Activated CD8-positive, alpha-beta T cell treated with anti-CD3 and anti-CD28 coated beads for 36 hours (primary cell): Measurements from ENCODE around the gene WWC1. TPM values are rescaled to one million over a fixed set of nuclear protein-coding genes. Genes with fewer than 3 reads are reported as not detected.

Experiments
- ATAC-seq: fragments of 200-7000 bp; cut with Tn5 transposase; one replicate; pipeline ENCODE4 v1.10.0; 2021; ENCODE audit warnings: mild to moderate bottlenecking, moderate library complexity
- CTCF ChIA-PET: fragments of 350-600 bp; sonication (Branson Sonifier 250); formaldehyde crosslinking; loops from one replicate; lab custom pipeline; 2021; ENCODE audit warnings: antibody characterized with exemption; lab: Charles Lee
- POLR2A ChIA-PET: fragments of 350-600 bp; sonication (Branson Sonifier 250); formaldehyde crosslinking; loops from one replicate; lab custom pipeline; 2021; ENCODE audit warnings: antibody characterized with exemption; lab: Charles Lee
- DNase-seq: peaks from one replicate; pipeline ENCODE4 v3.0.0-alpha.2; 2020
- H3K27ac Mint-ChIP-seq: one replicate; pipeline ENCODE4 v1.8.0; 2021; ENCODE audit warnings: mild to moderate bottlenecking, mixed read lengths
- H3K27me3 Mint-ChIP-seq: one replicate; pipeline ENCODE4 v1.8.0; 2021; ENCODE audit warnings: mixed read lengths
- H3K36me3 Mint-ChIP-seq: one replicate; pipeline ENCODE4 v1.8.0; 2021; ENCODE audit warnings: low read depth, mixed read lengths
- H3K4me1 Mint-ChIP-seq: one replicate; pipeline ENCODE4 v1.8.0; 2021; ENCODE audit warnings: low read depth, mixed read lengths
- H3K4me3 Mint-ChIP-seq: one replicate; pipeline ENCODE4 v1.8.0; 2021; ENCODE audit warnings: mild to moderate bottlenecking, moderate library complexity, mixed read lengths
- H3K9me3 Mint-ChIP-seq: one replicate; pipeline ENCODE4 v1.8.0; 2021; ENCODE audit warnings: mixed read lengths
- intact Hi-C: fragments of 100-400 bp; cut with micrococcal nuclease; formaldehyde crosslinking; loops from one replicate; pipeline ENCODE4 v1.10.0; 2022
- total RNA-seq, 2 experiments: library from RNA; stranded (reverse); gene quantifications; one replicate each; pipeline ENCODE4 v1.2.3, GENCODE V29; 2021
- TF ChIP-seq, protein P1 (sequence below): fragments of 200-600 bp; IDR thresholded peaks from one replicate; pipeline ENCODE4 v1.8.0; 2022; ENCODE audit warnings: antibody characterized with exemption, mild to moderate bottlenecking

The WWC1 gene
- total RNA-seq, 2 experiments from 2014 or later = 0.45 to 0.47 TPM

DNA sequence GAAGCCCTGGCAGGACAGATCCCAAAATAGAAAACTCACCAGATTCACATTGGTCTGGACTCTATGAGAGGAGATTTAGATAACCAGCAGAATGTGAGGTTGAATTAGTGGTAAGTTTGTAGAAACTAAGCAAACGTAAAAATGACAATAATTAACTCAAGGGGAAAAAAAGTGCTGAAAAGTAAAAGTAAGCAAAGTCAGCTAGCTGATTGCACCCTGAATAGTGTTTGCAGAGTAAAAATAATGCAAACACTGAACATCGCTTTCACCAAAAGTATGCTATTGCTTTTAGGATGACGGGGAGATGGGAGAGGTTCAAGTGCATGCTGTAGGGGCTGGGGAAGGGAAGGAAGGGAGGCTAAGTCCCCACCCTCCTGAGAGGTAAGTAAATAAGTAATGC, 102.3 kb downstream of the WWC1 start:
- H3K36me3 Mint-ChIP-seq = no peaks in the 10 kb centered on the region

DNA sequence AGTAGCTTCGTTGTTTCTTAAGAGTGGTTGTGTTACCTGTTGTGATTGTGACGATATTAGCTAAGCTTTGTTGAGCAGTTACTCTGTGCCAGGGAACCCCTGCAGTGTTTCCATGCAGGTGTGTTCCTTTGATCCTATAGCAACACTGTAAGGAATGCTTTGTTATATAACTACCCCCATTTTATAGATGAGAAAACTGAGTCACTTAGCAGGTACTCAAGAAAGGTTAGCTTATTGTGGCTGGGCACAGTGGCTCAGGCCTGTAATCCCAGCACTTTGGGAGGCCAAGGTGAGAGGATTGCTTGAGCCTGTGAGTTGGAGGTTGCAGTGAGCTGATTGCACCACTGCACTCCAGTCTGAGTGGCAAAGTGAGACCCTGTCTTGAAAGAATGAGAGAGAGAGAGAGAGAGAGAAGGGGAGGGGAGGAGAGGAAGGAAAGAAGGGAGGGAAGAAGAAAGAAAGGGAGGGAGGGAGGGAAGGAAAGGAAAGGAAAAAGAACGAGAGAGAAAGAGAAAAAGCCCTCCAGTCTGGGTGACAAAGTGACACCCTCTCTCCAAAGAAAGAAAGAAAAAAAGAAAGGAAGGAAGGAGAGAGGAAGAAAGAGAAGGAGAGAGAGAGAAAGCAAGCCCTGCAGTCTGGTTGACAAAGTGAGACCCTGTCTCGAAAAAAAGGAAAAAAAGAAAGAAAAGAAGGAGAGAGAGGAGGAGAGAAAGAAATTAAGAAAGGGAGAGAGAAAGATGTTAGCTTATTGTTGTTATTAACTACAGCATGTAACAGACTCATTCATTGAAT, 109.2 kb downstream of the WWC1 start:
- ATAC-seq = no peak
- no peaks in the 10 kb centered on the region for H3K36me3 Mint-ChIP-seq
- H3K27me3 Mint-ChIP-seq = peaks cover 16% of the 10 kb centered on the region
- POLR2A ChIA-PET = no interaction called here
- TF ChIP-seq, protein P1, sequence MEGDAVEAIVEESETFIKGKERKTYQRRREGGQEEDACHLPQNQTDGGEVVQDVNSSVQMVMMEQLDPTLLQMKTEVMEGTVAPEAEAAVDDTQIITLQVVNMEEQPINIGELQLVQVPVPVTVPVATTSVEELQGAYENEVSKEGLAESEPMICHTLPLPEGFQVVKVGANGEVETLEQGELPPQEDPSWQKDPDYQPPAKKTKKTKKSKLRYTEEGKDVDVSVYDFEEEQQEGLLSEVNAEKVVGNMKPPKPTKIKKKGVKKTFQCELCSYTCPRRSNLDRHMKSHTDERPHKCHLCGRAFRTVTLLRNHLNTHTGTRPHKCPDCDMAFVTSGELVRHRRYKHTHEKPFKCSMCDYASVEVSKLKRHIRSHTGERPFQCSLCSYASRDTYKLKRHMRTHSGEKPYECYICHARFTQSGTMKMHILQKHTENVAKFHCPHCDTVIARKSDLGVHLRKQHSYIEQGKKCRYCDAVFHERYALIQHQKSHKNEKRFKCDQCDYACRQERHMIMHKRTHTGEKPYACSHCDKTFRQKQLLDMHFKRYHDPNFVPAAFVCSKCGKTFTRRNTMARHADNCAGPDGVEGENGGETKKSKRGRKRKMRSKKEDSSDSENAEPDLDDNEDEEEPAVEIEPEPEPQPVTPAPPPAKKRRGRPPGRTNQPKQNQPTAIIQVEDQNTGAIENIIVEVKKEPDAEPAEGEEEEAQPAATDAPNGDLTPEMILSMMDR = no peak
- H3K4me3 Mint-ChIP-seq = no peak overlapping the region
- H3K9me3 Mint-ChIP-seq = no peaks in the 10 kb centered on the region
- DNase-seq = no peak
- intact Hi-C loops = no loop called here
- H3K4me1 Mint-ChIP-seq = no peaks in the 10 kb centered on the region
- CTCF ChIA-PET = no interaction called here
- no peak overlapping the region for H3K27ac Mint-ChIP-seq

More for the DNA sequence above, 102.3 kb downstream of the WWC1 start:
- Mint-ChIP-seq H3K27me3 (peaks cover 8% of the 10 kb centered on the region), H3K4me3 (no peak overlapping the region), H3K9me3 (peaks cover 10% of the 10 kb centered on the region), H3K27ac (no peak overlapping the region), H3K4me1 (no peaks in the 10 kb centered on the region)
- TF ChIP-seq, protein P1 = no peak
- intact Hi-C loops = no loop called here
- DNase-seq = no peak
- no peak for ATAC-seq
- ChIA-PET CTCF (no interaction called here), POLR2A (no interaction called here)

DNA sequence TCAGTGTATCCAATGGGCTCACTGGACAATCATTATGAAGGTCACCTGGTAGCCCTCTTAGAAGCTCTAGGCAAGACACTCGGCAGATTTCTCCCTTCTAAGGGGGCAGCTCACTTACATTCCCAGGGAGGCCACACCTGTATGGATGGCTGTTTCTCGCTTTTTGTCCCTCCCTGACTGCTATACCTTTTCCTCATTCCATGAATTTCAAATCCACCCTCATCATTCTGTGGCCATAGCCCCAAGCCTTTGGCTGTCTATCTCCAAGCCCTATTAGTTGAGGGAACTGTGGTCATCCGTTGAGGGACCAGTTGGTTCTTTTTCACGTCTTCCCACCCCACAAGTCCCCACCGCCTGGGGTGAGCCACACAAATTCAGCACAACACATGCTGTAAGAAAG, 109.8 kb downstream of the WWC1 start:
- ATAC-seq = no peak
- ChIA-PET POLR2A (no interaction called here), CTCF (no interaction called here)
- Mint-ChIP-seq H3K4me1 (no peaks in the 10 kb centered on the region), H3K27ac (no peak overlapping the region), H3K36me3 (no peaks in the 10 kb centered on the region), H3K4me3 (no peak overlapping the region), H3K27me3 (peaks cover 18% of the 10 kb centered on the region), H3K9me3 (no peaks in the 10 kb centered on the region)
- intact Hi-C loops = no loop called here
- DNase-seq = no peak
- TF ChIP-seq, protein P1 = no peak

DNA sequence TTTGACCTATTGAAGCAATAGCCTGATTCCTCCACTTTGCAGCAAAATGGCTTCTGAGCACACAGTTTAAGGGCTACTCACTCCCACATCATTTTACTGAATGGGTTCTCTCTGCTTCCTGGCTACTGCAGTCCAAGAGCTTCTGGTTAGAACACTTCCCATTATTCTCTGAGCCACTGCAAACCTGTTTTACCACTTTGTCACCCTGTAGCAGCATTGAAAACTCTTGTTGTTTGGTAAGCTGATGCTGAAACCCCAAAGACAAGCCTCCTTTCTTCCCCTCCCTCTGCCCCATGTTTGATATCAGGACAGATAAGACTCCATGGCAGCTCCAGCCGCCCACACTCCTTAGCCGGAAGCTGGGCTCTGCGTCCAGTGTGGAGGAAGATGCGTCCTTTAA, 110.4 kb downstream of the WWC1 start:
- ChIA-PET CTCF (no interaction called here), POLR2A (no interaction called here)
- Mint-ChIP-seq H3K36me3 (no peaks in the 10 kb centered on the region), H3K4me3 (no peak overlapping the region), H3K27ac (no peak overlapping the region), H3K9me3 (no peaks in the 10 kb centered on the region), H3K27me3 (peaks cover 18% of the 10 kb centered on the region), H3K4me1 (no peaks in the 10 kb centered on the region)
- DNase-seq = no peak
- TF ChIP-seq, protein P1 = no peak
- ATAC-seq = no peak
- intact Hi-C loops = no loop called here

DNA sequence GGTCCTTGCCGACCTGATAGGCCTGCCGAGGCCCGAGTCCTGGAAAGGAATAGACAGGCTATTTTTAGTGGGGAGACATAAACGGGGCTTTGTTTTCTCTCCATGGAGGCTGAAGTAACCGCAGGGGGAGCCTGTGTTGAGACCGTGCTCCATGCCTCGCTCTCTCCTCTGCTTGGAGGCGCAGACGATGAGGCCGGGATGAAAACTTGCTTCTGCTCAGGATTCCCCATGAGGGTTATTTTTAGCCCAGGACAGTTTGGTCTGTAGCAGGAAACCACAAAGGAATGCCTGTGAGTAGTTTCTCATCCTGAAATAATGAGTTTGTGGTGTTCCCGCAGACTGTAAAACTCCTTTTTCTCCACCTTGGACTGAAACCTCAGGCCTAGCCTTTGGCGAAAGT, 112.9 kb downstream of the WWC1 start:
- H3K27me3 Mint-ChIP-seq = peaks cover 24% of the 10 kb centered on the region
- ATAC-seq = no peak
- POLR2A ChIA-PET = interaction anchor here (1.1 kb wide), 1 partner anchor 10 kb away, joined by 3 read pairs; no protein-coding TSS in a partner anchor

More for the DNA sequence above, 112.9 kb downstream of the WWC1 start:
- Mint-ChIP-seq H3K27ac (no peak overlapping the region), H3K9me3 (no peaks in the 10 kb centered on the region), H3K4me3 (no peak overlapping the region), H3K4me1 (peaks cover 6% of the 10 kb centered on the region), H3K36me3 (no peaks in the 10 kb centered on the region)
- DNase-seq = no peak
- intact Hi-C loops = no loop called here
- TF ChIP-seq, protein P1 = no peak
- CTCF ChIA-PET = no interaction called here
